ENCODE measurements around the gene GMDS. TPM values are rescaled to one million over a fixed set of nuclear protein-coding genes. Genes with fewer than 3 reads are reported as not detected.

The GMDS gene
- polyA plus RNA-seq, 4 donors, result 29.7 to 80.9 (median 73.4) TPM

GRCh38 chr6:1960486-1961142 lies 284.8 kb downstream of the GMDS start:
- no peak for DNase-seq (ENCODE audit: low read depth in 4 of 4, low spot score in 3 of 4)

GRCh38 chr6:1958257-1958656 lies 287.1 kb downstream of the GMDS start:
- DNase-seq (ENCODE audit: low read depth in 4 of 4, low spot score in 3 of 4), result no peak

GRCh38 chr6:1957746-1958145 lies 287.7 kb downstream of the GMDS start:
- no peak for DNase-seq (ENCODE audit: low read depth in 4 of 4, low spot score in 3 of 4)

GRCh38 chr6:1952740-1953360 lies 292.6 kb downstream of the GMDS start:
- DNase-seq (ENCODE audit: low read depth in 4 of 4, low spot score in 3 of 4), result no peak

GRCh38 chr6:1950631-1951030 lies 294.8 kb downstream of the GMDS start:
- no peak for DNase-seq (ENCODE audit: low read depth in 4 of 4, low spot score in 3 of 4)

- no peak for DNase-seq (ENCODE audit: low read depth in 4 of 4, low spot score in 3 of 4)
Observed at GRCh38 chr6:1949538-1949937, 295.9 kb downstream of the GMDS start.

GRCh38 chr6:1947922-1948321 lies 297.5 kb downstream of the GMDS start:
- DNase-seq (ENCODE audit: low read depth in 4 of 4, low spot score in 3 of 4), result no peak

- DNase-seq (ENCODE audit: low read depth in 4 of 4, low spot score in 3 of 4), result no peak
Observed at GRCh38 chr6:1946583-1946982, 298.8 kb downstream of the GMDS start.

GRCh38 chr6:1945235-1945832 lies 300.1 kb downstream of the GMDS start:
- DNase-seq (ENCODE audit: low read depth in 4 of 4, low spot score in 3 of 4), result no peak

- no peak for DNase-seq (ENCODE audit: low read depth in 4 of 4, low spot score in 3 of 4)
Observed at GRCh38 chr6:1942834-1943233, 302.6 kb downstream of the GMDS start.

- DNase-seq (ENCODE audit: low read depth in 4 of 4, low spot score in 3 of 4), result no peak
Observed at GRCh38 chr6:1941534-1941933, 303.9 kb downstream of the GMDS start.

GRCh38 chr6:1940381-1940780 lies 305.0 kb downstream of the GMDS start:
- peak in 1 of 4 donors; percentile 60 for DNase-seq (ENCODE audit: low read depth in 4 of 4, low spot score in 3 of 4)

- no peak for DNase-seq (ENCODE audit: low read depth in 4 of 4, low spot score in 3 of 4)
Observed at GRCh38 chr6:1933292-1933691, 312.1 kb downstream of the GMDS start.

GRCh38 chr6:1931817-1932216 lies 313.6 kb downstream of the GMDS start:
- DNase-seq (ENCODE audit: low read depth in 4 of 4, low spot score in 3 of 4), result no peak

- DNase-seq (ENCODE audit: low read depth in 4 of 4, low spot score in 3 of 4), result no peak
Observed at GRCh38 chr6:1930356-1930755, 315.0 kb downstream of the GMDS start.

- no peak for DNase-seq (ENCODE audit: low read depth in 4 of 4, low spot score in 3 of 4)
Observed at GRCh38 chr6:1929931-1930330, 315.5 kb downstream of the GMDS start.

GRCh38 chr6:1925743-1926430 lies 319.5 kb downstream of the GMDS start:
- DNase-seq (ENCODE audit: low read depth in 4 of 4, low spot score in 3 of 4), result no peak

GRCh38 chr6:1923449-1923848 lies 322.0 kb downstream of the GMDS start:
- no peak for DNase-seq (ENCODE audit: low read depth in 4 of 4, low spot score in 3 of 4)

GRCh38 chr6:1917626-1918371 lies 327.6 kb downstream of the GMDS start:
- no peak for DNase-seq (ENCODE audit: low read depth in 4 of 4, low spot score in 3 of 4)

- peak in 1 of 4 donors; percentile 25 for DNase-seq (ENCODE audit: low read depth in 4 of 4, low spot score in 3 of 4)
Observed at GRCh38 chr6:1916334-1917070, 328.9 kb downstream of the GMDS start.

All from left renal pelvis (tissue), 4 donors.